Breast epithelium (tissue), 4 donors: ENCODE measurements around the gene ALKBH2. TPM values are rescaled to one million over a fixed set of nuclear protein-coding genes. Genes with fewer than 3 reads are reported as not detected.
"Not testable (repeated sequence)": the region's sequence is repeated elsewhere in the genome, so short reads cannot be mapped to it uniquely, and the experiment has no call there.

Experiments
- DNase-seq, 2 donors: peaks; one replicate each; pipeline ENCODE4 v3.0.0-alpha.2; 2019; ENCODE audit warnings: low spot score in 2 of 2
- H3K27ac ChIP-seq, 2 donors: fragments of 200-600 bp; sonication (generic) in 1 of 2; one replicate each; pipeline ENCODE4 v1.5.1; 2016 to 2019; ENCODE audit warnings: mild to moderate bottlenecking in 1 of 2
- H3K27me3 ChIP-seq, 2 donors: fragments of 200-600 bp; sonication (generic) in 1 of 2; one replicate each; pipeline versions ENCODE4 v1.5.1 to v1.6.0; 2017 to 2019; ENCODE audit warnings: control low read depth in 1 of 2, mild to moderate bottlenecking in 1 of 2
- H3K36me3 ChIP-seq: fragments of 200-600 bp; one replicate; pipeline ENCODE4 v1.5.1; 2019
- H3K4me1 ChIP-seq, 2 donors: fragments of 200-600 bp; sonication (generic); one replicate each; pipeline ENCODE4 v1.5.1; 2016 to 2019; ENCODE audit warnings: control low read depth in 1 of 2
- H3K4me3 ChIP-seq, 3 donors: fragments of 200-600 bp; sonication (generic); 1 replicate in 2 of 3; 2 replicates in 1 of 3; pipeline ENCODE4 v1.5.1; 2016 to 2019; ENCODE audit warnings: mild to moderate bottlenecking in 3 of 3, moderate library complexity in 2 of 3
- H3K9me3 ChIP-seq, 2 donors: fragments of 200-600 bp; sonication (generic) in 1 of 2; one replicate each; pipeline ENCODE4 v1.5.1; 2016 to 2019; ENCODE audit warnings: control low read depth in 1 of 2
- POLR2A ChIP-seq: fragments of 450-650 bp; IDR thresholded peaks from one replicate; pipeline ENCODE4 v1.6.1; 2016; ENCODE audit warnings: antibody characterized with exemption, mild to moderate bottlenecking, moderate library complexity
- POLR2AphosphoS5 ChIP-seq, 3 donors: sonication (generic); formaldehyde crosslinking; IDR thresholded peaks; one replicate each; pipeline ENCODE4 v1.6.1; 2017; ENCODE audit warnings: antibody characterized with exemption in 3 of 3
- intact Hi-C: fragments of 100-400 bp; cut with DNase I; formaldehyde crosslinking; loops from one replicate; pipeline ENCODE4 v1.15.1; 2023; ENCODE audit warnings: low total_unique reads
- total RNA-seq, 3 donors: library from RNA; depleted of rRNA; stranded (reverse); fragments of >200 nt; gene quantifications; one replicate each; pipeline ENCODE4 v1.1.0, GENCODE V29; 2016
- TF ChIP-seq, protein P1 (sequence below), 3 donors: fragments of 450-650 bp; IDR thresholded peaks; one replicate each; pipeline ENCODE4 v1.5.1; 2016 to 2017; ENCODE audit warnings: antibody characterized with exemption in 3 of 3, mild to moderate bottlenecking in 3 of 3, moderate library complexity in 3 of 3

ALKBH2 gene
- total RNA-seq, 3 donors from 2014 or later, result 18.9 to 27.2 (median 18.9) TPM

DNA sequence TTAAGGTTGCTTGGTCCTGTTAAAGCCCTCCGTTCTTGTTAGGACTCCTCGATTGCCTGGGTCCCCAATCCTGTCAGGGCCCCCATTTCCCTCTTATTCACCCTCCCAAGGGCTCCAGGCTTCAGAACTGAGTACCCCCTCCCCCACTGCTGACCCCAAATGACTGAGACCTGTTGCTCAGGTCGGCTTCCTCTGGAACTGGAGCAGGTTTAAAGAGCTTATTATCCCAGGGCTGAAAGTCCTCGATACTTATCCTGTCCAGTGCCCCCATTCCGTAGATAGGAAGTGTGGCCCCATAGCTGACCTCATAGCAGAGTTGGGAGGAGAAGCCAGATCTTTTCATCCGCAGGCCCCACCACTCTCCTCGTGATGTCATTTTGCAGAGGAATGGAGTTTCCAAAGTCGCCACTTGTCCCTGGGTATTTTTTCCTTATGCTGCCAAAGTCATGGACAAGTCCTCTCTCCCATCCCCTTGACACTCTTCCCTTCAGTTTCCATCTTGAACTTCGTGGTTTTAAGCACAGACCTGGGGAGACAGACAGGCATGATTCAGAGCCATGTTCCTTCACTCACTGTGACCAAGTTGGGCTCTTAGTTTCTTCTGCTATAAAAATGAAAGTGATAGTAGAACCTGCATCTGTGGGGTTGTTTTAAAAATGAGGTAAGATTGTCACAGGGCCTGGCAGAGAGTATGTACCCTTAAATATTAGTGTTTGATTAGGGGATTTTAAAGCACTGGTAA is 39.7 kb downstream of the ALKBH2 start:
- Histone ChIP-seq H3K27me3 (no peaks in the 10 kb centered on the region), H3K4me1 (peaks cover 3 to 17% of the 10 kb centered on the region in 2 donors), H3K4me3 (peak overlapping the region; percentile 96 to 99 (median 97)), H3K9me3 (no peaks in the 10 kb centered on the region), H3K27ac (peak overlapping the region; percentile 85 to 91), H3K36me3 (no peaks in the 10 kb centered on the region)
- TF ChIP-seq POLR2A, result no peak
- TF ChIP-seq, protein P1, sequence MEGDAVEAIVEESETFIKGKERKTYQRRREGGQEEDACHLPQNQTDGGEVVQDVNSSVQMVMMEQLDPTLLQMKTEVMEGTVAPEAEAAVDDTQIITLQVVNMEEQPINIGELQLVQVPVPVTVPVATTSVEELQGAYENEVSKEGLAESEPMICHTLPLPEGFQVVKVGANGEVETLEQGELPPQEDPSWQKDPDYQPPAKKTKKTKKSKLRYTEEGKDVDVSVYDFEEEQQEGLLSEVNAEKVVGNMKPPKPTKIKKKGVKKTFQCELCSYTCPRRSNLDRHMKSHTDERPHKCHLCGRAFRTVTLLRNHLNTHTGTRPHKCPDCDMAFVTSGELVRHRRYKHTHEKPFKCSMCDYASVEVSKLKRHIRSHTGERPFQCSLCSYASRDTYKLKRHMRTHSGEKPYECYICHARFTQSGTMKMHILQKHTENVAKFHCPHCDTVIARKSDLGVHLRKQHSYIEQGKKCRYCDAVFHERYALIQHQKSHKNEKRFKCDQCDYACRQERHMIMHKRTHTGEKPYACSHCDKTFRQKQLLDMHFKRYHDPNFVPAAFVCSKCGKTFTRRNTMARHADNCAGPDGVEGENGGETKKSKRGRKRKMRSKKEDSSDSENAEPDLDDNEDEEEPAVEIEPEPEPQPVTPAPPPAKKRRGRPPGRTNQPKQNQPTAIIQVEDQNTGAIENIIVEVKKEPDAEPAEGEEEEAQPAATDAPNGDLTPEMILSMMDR (IDR thresholded peaks at IDR 0.05), result no peak
- no peak for TF ChIP-seq POLR2AphosphoS5 (IDR thresholded peaks at IDR 0.05)
- intact Hi-C loops, result no loop called here
- DNase-seq, result no peak

DNA sequence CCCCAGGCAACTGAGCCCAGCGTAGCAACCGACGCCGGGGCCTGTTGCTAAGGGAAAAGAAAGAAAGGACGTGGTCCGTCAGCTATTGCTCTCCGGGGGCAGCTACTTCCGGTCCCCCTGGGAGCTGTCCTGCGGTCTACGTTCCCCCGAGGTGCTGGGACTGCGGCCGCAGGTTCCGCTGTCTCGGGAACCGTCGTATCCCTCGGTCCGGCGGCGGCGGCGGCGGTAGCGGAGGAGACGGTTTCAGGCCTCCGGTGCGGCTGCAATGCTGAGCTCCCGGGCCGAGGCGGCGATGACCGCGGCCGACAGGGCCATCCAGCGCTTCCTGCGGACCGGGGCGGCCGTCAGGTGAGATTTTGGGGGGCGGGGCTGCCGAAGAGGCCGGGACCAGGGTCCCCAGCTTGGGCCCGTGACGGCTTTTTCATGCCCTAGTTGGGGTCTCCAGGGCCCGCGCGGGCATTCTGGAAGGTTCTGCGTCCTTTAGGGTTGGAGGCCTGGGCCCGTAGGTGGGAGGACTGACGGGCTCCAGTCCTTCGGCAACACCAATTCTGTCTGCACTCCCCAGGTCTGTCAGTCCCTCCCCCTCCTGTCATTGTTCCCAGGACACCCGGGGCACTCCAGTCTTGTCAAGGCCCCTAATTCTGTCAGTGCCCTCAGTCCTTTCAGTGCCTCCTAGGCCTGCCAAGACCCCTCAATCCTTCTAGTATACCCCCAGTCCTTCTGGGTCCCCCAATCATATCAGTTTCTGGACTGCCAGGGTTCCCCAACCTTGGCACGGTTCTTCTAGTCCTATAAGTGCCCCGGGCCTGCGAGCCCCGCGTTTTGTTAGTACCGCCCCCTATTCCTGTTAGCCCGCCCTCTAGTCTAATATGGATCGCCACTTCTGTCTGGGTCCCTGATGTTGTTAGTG is 40.6 kb downstream of the ALKBH2 start, which contains the start of gene USP30:
TSS of gene USP30 (plus strand) at position 163 of the 910 bp plus-strand sequence. CDS start at position 266, 103 bp downstream.
- peak within 1 kb of the TSS; percentile 85 to 91 for H3K27ac ChIP-seq
- H3K4me1 ChIP-seq, result peaks cover 3 to 17% of the 10 kb centered on the region in 2 donors
- TF ChIP-seq POLR2AphosphoS5 (IDR thresholded peaks at IDR 0.05) (peak; percentile 63 to 80 (median 74)), POLR2A (no peak)
- TF ChIP-seq, protein P1 (IDR thresholded peaks at IDR 0.05), result no peak
- peak; percentile 72 to 84 for DNase-seq
- H3K4me3 ChIP-seq, result peak within 1 kb of the TSS; percentile 96 to 99 (median 97)
- no peaks in the 10 kb centered on the region for H3K36me3 ChIP-seq
- no peaks in the 10 kb centered on the region for H3K9me3 ChIP-seq
- intact Hi-C loops, result no loop called here
- H3K27me3 ChIP-seq, result no peaks in the 10 kb centered on the region

DNA sequence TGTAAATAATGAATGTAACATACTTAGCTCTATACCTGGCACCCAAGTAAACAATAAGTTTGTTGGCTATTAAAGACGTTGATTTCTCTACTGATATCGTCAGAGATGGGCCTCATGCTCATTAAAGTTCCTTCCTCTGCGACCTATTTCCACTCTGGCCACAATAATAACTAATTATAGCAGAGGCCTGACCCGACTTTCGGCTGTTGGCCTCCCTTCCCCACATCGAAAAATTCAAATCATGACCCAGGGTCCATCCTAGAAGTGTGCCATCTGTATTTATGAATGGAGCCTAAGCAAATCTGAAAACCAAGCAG is 41.2 kb downstream of the ALKBH2 start:
- intact Hi-C loops, result no loop called here
- Histone ChIP-seq H3K4me1 (peaks cover 3 to 17% of the 10 kb centered on the region in 2 donors), H3K4me3 (peak overlapping the region; percentile 96 to 99 (median 97)), H3K27me3 (no peaks in the 10 kb centered on the region), H3K36me3 (no peaks in the 10 kb centered on the region), H3K9me3 (no peaks in the 10 kb centered on the region), H3K27ac (peak overlapping the region; percentile 85 to 91)
- no peak for DNase-seq
- TF ChIP-seq POLR2AphosphoS5 (IDR thresholded peaks at IDR 0.05) (no peak), POLR2A (no peak)
- TF ChIP-seq, protein P1 (IDR thresholded peaks at IDR 0.05), result no peak

DNA sequence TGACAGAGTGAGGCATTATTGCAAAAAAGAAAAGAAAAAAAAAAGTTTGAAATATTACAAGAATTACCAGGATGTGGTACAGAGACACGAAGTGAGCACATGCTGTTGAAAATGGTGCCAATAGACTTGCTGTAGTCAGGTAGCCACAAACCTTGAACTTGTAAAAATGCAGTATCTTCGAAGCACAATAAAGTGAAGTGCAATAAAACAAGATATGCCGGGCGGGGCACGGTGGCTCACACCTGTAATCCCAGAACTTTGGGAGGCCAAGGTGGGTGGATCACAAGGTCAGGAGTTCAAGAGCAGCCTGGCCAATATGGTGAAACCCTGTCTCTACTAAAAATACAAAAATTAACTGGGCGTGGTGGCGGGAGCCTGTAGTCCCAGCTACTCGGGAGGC is 43.5 kb downstream of the ALKBH2 start:
- H3K27me3 ChIP-seq, H3K27ac ChIP-seq, intact Hi-C loops, H3K36me3 ChIP-seq, H3K9me3 ChIP-seq, H3K4me3 ChIP-seq, DNase-seq: not testable (repeated sequence)
- peaks cover 3 to 17% of the 10 kb centered on the region in 2 donors for H3K4me1 ChIP-seq

DNA sequence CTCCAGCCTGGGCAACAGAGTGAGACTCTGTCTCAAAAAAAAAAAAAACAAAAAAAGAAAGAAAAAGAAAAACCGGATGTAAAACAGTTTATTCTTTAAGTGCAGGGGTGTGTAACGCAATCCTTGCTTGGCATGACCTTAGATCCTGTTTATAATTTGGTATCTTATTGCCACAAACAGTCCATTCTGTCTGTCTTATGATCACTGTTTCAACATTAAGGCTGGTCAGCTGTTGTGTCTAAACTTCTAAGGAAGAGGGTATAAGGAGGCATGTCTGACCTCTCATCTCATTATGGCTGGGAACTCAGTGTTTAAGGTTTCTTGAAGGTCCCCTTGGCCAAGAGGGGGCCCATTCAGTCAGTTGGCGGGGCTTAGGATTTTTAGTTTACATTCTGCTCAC is 44.6 kb downstream of the ALKBH2 start:
- DNase-seq, H3K36me3 ChIP-seq, H3K27ac ChIP-seq, H3K9me3 ChIP-seq, intact Hi-C loops, H3K27me3 ChIP-seq, H3K4me3 ChIP-seq: not testable (repeated sequence)
- peaks cover 2 to 10% of the 10 kb centered on the region in 2 donors for H3K4me1 ChIP-seq
